Thyroid gland (tissue), 4 donors: ENCODE data around the gene PRSS21.

Experiments used
- CTCF ChIP-seq, 6 experiments: fragments of 200-600 bp in 3 of 6; fragments of 450-650 bp in 3 of 6; sonication (generic) in 3 of 6; IDR thresholded peaks; one replicate each; pipeline ENCODE4 v1.5.1; 2016 to 2019; ENCODE audit warnings: antibody characterized with exemption in 6 of 6, mild to moderate bottlenecking in 2 of 6, inconsistent platforms in 1 of 6, moderate library complexity in 1 of 6
- POLR2A ChIP-seq, 2 donors: fragments of 450-650 bp; IDR thresholded peaks; one replicate each; pipeline ENCODE4 v1.6.1; 2017; ENCODE audit warnings: antibody characterized with exemption in 2 of 2, mild to moderate bottlenecking in 2 of 2, moderate library complexity in 1 of 2

- TF ChIP-seq CTCF (IDR thresholded peaks at IDR 0.05) (no peak), POLR2A (IDR thresholded peaks at IDR 0.05) (no peak)
These were observed 19.8 kb downstream of the PRSS21 start for GRCh38 chr16:2836646-2837508.
